ENCODE data around the gene CD28.
A peak's percentile ranks its signal among the peaks of the same experiment; 100 is the strongest.

The CD28 gene

GRCh38 chr2:203715744-203716143 lies 9.3 kb downstream of the CD28 start:
- DNase-seq (ENCODE audit: low read depth in 2 of 2), result no peak

DNA sequence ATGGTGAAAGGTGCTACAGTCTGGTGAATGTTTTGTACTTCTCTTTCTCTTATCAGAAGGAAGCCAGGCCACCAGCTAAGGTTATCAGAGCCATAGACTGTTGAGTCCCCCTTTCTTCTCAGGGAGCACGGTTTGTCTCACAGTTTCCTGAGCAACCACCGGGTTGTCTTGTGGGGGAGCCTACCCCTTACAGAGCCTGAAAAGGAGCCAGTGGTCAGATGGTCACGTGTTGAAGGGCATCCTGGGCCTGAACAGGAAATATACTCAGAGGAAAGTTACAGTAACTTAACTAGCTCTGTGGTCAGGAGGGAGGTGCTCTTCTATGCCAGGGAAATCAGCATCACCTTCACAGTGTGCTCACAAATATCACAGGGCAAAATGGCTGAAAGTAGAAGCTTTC lies 11.6 kb downstream of the CD28 start:
- peak; percentile 20 to 25 for DNase-seq (ENCODE audit: low read depth in 2 of 2)

- no peak for DNase-seq (ENCODE audit: low read depth in 2 of 2)
Observed at GRCh38 chr2:203719456-203720410, 13.3 kb downstream of the CD28 start.

GRCh38 chr2:203720915-203721672 lies 14.7 kb downstream of the CD28 start:
- no peak for DNase-seq (ENCODE audit: low read depth in 2 of 2)

- no peak for DNase-seq (ENCODE audit: low read depth in 2 of 2)
Observed at GRCh38 chr2:203721781-203722300, 15.4 kb downstream of the CD28 start.

DNA sequence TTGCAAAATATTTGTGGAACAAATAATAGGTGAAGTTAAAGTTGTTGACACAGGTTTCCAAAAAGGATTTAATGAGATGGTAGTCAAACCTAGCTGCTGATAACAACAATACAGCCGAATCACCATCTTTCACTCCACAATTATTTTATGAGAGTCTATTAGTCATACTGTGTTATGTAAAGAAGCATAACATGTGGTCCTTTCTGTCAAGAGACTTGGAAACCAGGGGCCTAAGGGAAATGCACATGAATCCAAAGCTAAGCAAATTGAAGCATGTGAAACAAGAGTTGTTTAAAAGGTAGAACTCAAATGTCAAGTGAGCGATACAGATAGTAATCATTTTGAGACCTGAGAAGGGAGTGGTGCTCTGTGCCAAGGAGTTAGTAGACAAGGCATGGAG lies 16.0 kb downstream of the CD28 start:
- no peak for DNase-seq (ENCODE audit: low read depth in 2 of 2)

GRCh38 chr2:203728321-203728720 lies 21.9 kb downstream of the CD28 start:
- DNase-seq (ENCODE audit: low read depth in 2 of 2), result no peak

- no peak for DNase-seq (ENCODE audit: low read depth in 2 of 2)
Observed at GRCh38 chr2:203730076-203730729, 23.8 kb downstream of the CD28 start.

GRCh38 chr2:203730883-203731282 lies 24.4 kb downstream of the CD28 start:
- DNase-seq (ENCODE audit: low read depth in 2 of 2), result no peak

- DNase-seq (ENCODE audit: low read depth in 2 of 2), result no peak
Observed at GRCh38 chr2:203732092-203732952, 25.9 kb downstream of the CD28 start.

- no peak for DNase-seq (ENCODE audit: low read depth in 2 of 2)
Observed at GRCh38 chr2:203732953-203733510, 26.6 kb downstream of the CD28 start.

- no peak for DNase-seq (ENCODE audit: low read depth in 2 of 2)
Observed at GRCh38 chr2:203733684-203734083, 27.2 kb downstream of the CD28 start.

DNA sequence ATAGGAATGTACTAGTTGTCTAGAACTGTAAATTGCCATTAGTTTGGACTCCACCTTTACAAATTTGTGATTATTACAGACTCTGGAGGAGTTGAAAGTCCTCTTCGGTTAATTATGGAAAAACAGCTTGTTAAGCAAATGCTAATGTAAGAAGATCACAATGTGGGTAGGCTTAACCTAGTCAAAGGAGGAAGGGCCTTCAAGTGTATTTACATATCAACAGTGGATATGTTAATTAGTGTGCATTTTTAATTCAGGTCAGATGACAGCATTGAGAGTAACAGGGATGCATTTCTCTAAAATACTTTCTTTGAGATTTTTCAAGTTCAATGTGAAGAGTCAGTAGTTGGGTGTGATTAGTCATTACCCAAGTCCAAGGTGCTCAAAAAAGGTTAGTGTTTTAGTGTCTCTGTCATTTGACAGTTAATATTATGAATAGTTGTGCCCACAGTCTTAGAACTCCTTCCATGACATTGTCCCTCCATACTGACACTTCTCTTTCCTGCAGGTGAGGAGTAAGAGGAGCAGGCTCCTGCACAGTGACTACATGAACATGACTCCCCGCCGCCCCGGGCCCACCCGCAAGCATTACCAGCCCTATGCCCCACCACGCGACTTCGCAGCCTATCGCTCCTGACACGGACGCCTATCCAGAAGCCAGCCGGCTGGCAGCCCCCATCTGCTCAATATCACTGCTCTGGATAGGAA lies 28.0 kb downstream of the CD28 start:
- no peak for DNase-seq (ENCODE audit: low read depth in 2 of 2)

GRCh38 chr2:203737360-203737759 lies 30.9 kb downstream of the CD28 start:
- DNase-seq (ENCODE audit: low read depth in 2 of 2), result no peak

GRCh38 chr2:203739351-203739750 lies 32.9 kb downstream of the CD28 start:
- no peak for DNase-seq (ENCODE audit: low read depth in 2 of 2)

DNA sequence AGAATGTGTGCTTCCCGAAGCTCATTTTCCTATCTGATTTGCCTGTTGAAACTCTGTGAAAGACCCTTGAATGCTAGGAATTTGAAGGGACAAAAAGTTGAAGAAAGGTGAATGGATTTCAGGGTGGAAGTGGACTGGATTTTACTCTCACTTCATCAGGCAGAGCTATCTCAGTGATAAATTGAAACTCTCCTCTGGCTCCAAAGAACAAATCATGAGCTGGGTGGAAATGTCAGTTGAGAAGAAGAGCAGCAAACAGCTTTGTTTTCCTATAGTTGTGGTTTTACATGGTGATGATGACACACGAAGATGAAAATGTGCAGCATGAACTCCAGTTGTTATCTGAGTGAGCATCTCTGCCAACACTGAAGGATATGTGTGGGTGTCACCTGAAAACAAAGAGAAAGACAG lies 34.4 kb downstream of the CD28 start:
- DNase-seq (ENCODE audit: low read depth in 2 of 2), result no peak

GRCh38 chr2:203741566-203741965 lies 35.1 kb downstream of the CD28 start:
- DNase-seq (ENCODE audit: low read depth in 2 of 2), result no peak

GRCh38 chr2:203743441-203743981 lies 37.1 kb downstream of the CD28 start:
- DNase-seq (ENCODE audit: low read depth in 2 of 2), result no peak

DNA sequence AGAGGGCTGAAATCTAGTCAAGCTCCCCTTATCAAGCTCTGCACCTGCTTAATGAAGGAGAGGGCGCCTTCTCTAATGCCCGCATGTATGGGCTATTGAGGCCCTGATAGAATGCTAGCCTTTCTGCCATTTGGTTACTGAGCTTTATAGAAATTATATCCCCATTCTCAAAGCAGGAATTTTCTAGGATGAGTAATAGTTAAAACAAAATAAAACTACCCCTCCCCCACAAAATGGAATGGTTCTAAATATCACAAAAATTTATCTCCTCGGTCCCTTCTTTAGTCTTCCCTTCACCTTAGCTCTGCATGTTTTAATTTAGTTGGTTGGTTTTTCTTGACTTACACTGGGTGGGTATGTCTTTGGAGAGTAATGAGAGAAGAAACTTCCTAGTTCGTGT lies 37.7 kb downstream of the CD28 start:
- no peak for DNase-seq (ENCODE audit: low read depth in 2 of 2)

GRCh38 chr2:203745267-203745666 lies 38.8 kb downstream of the CD28 start:
- DNase-seq (ENCODE audit: low read depth in 2 of 2), result no peak
